ENCODE results near the gene MMEL1. TPM values are rescaled to one million over a fixed set of nuclear protein-coding genes. Genes with fewer than 3 reads are reported as not detected.
"Not testable (repeated sequence)": the region's sequence is repeated elsewhere in the genome, so short reads cannot be mapped to it uniquely, and the experiment has no call there.

Gene MMEL1
- total RNA-seq, 2 experiments from 2014 or later = not detected

GRCh38 chr1:2571348-2571747 lies 61.5 kb downstream of the MMEL1 start:
- BruUV-seq (replicated peaks) = no TSS peak
- no peaks in the 10 kb centered on the region for H3K79me2 ChIP-seq (ENCODE audit: insufficient read depth, low read depth, low read length)
- no peak for TF ChIP-seq EZH2phosphoT487 (IDR thresholded peaks at IDR 0.05; ENCODE audit: borderline replicate concordance, low read depth, low read length)
- TF ChIP-seq CTCF (conservative IDR thresholded peaks at IDR 0.05; ENCODE audit: low read length) = no peak
- H3K9me3 ChIP-seq (ENCODE audit: low read length) = no peaks in the 10 kb centered on the region
- no peak overlapping the region for H2AFZ ChIP-seq (ENCODE audit: low read length)
- H3K4me1 ChIP-seq (ENCODE audit: insufficient read depth, low read length, poor library complexity, severe bottlenecking) = peaks cover 8% of the 10 kb centered on the region
- no peak overlapping the region for H3K27ac ChIP-seq (ENCODE audit: low read depth, low read length, poor library complexity, severe bottlenecking)
- H4K20me1 ChIP-seq (ENCODE audit: insufficient read depth, low read length) = no peaks in the 10 kb centered on the region
- H3K9me2 ChIP-seq (ENCODE audit: insufficient read depth, low read length) = no peaks in the 10 kb centered on the region
- ChIA-PET POLR2A (no interaction called here), CTCF (ENCODE audit: unreplicated experiment) (no interaction called here)
- no peaks in the 10 kb centered on the region for H3K36me3 ChIP-seq (ENCODE audit: insufficient read depth, low read length)
- no peak overlapping the region for H3K4me3 ChIP-seq (ENCODE audit: low read depth, low read length, poor library complexity, severe bottlenecking)
- no peak for DNase-seq (ENCODE audit: low spot score)
- H3K4me2 ChIP-seq (ENCODE audit: low read length) = no peak overlapping the region
- intact Hi-C loops (cut with micrococcal nuclease; ENCODE audit: unreplicated experiment) = no loop called here

GRCh38 chr1:2570332-2570731 lies 62.5 kb downstream of the MMEL1 start:
- Histone ChIP-seq H3K4me2 (ENCODE audit: low read length) (no peak overlapping the region), H3K9me3 (ENCODE audit: low read length) (no peaks in the 10 kb centered on the region), H3K79me2 (ENCODE audit: insufficient read depth, low read depth, low read length) (no peaks in the 10 kb centered on the region), H2AFZ (ENCODE audit: low read length) (no peak overlapping the region), H4K20me1 (ENCODE audit: insufficient read depth, low read length) (no peaks in the 10 kb centered on the region), H3K9me2 (ENCODE audit: insufficient read depth, low read length) (no peaks in the 10 kb centered on the region), H3K36me3 (ENCODE audit: insufficient read depth, low read length) (no peaks in the 10 kb centered on the region), H3K4me1 (ENCODE audit: insufficient read depth, low read length, poor library complexity, severe bottlenecking) (no peaks in the 10 kb centered on the region), H3K4me3 (ENCODE audit: low read depth, low read length, poor library complexity, severe bottlenecking) (no peak overlapping the region), H3K27ac (ENCODE audit: low read depth, low read length, poor library complexity, severe bottlenecking) (no peak overlapping the region)
- intact Hi-C loops (cut with micrococcal nuclease; ENCODE audit: unreplicated experiment) = no loop called here
- CTCF ChIA-PET (ENCODE audit: unreplicated experiment) = no interaction called here
- POLR2A ChIA-PET = no interaction called here
- no TSS peak for BruUV-seq (replicated peaks)
- TF ChIP-seq EZH2phosphoT487 (IDR thresholded peaks at IDR 0.05; ENCODE audit: borderline replicate concordance, low read depth, low read length) = no peak
- no peak for TF ChIP-seq CTCF (conservative IDR thresholded peaks at IDR 0.05; ENCODE audit: low read length)
- DNase-seq (ENCODE audit: low spot score) = no peak

GRCh38 chr1:2569703-2570102 lies 63.1 kb downstream of the MMEL1 start:
- H3K79me2 ChIP-seq (ENCODE audit: insufficient read depth, low read depth, low read length); BruUV-seq (replicated peaks); intact Hi-C loops (cut with micrococcal nuclease; ENCODE audit: unreplicated experiment); POLR2A ChIA-PET; H2AFZ ChIP-seq (ENCODE audit: low read length); H3K4me3 ChIP-seq (ENCODE audit: low read depth, low read length, poor library complexity, severe bottlenecking); H4K20me1 ChIP-seq (ENCODE audit: insufficient read depth, low read length); H3K4me2 ChIP-seq (ENCODE audit: low read length); H3K9me2 ChIP-seq (ENCODE audit: insufficient read depth, low read length); CTCF ChIA-PET (ENCODE audit: unreplicated experiment); H3K4me1 ChIP-seq (ENCODE audit: insufficient read depth, low read length, poor library complexity, severe bottlenecking); H3K36me3 ChIP-seq (ENCODE audit: insufficient read depth, low read length); DNase-seq (ENCODE audit: low spot score); H3K27ac ChIP-seq (ENCODE audit: low read depth, low read length, poor library complexity, severe bottlenecking); H3K9me3 ChIP-seq (ENCODE audit: low read length): not testable (repeated sequence)

Data from OCI-LY7 (cell line).